ENCODE measurements around the gene DCAF8. TPM values are rescaled to one million over a fixed set of nuclear protein-coding genes. Genes with fewer than 3 reads are reported as not detected.
A peak's percentile ranks its signal among the peaks of the same experiment; 100 is the strongest.

DCAF8 gene
- total RNA-seq, 1 experiment from 2014 or later, result 143 TPM

DNA sequence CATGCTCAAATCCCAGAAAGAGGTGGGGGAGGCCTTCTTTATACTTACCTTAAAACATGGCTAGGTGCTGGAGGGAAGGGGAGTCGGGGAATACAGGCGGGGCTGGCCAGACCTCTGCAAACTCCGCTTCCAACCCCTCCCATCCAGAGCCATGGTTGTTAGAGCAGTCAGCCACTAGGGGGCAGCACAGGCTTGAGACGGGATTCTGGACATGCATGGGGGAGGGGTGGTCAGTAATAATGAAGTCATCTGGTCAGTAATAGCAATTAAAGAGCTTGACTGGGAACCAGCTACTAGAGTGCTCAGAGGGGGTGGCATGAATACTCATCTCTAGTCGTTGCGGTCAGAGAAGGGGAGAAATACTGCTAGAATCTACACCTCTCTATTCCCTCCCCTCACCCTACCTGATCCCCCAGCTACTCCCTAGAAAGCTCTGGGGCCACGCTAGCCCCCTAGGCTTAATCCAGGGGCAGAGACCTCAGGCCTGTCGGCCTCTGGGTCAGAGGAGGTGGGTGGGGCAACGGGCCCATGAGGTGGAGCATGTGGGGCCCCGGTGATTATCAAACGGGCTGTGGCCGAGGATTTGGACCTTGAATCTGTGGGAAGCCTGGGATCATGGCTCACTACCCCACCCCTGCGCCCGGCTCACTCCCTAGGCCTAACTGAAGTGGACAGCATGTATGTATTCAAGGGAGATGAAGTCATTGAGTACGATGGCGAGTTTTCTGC lies 69.1 kb downstream of the DCAF8 start (continued):
- TF ChIP-seq, protein P1, sequence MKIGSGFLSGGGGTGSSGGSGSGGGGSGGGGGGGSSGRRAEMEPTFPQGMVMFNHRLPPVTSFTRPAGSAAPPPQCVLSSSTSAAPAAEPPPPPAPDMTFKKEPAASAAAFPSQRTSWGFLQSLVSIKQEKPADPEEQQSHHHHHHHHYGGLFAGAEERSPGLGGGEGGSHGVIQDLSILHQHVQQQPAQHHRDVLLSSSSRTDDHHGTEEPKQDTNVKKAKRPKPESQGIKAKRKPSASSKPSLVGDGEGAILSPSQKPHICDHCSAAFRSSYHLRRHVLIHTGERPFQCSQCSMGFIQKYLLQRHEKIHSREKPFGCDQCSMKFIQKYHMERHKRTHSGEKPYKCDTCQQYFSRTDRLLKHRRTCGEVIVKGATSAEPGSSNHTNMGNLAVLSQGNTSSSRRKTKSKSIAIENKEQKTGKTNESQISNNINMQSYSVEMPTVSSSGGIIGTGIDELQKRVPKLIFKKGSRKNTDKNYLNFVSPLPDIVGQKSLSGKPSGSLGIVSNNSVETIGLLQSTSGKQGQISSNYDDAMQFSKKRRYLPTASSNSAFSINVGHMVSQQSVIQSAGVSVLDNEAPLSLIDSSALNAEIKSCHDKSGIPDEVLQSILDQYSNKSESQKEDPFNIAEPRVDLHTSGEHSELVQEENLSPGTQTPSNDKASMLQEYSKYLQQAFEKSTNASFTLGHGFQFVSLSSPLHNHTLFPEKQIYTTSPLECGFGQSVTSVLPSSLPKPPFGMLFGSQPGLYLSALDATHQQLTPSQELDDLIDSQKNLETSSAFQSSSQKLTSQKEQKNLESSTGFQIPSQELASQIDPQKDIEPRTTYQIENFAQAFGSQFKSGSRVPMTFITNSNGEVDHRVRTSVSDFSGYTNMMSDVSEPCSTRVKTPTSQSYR (CRISPR knock-in tag; IDR thresholded peaks at IDR 0.05), result peak; percentile 95
- TF ChIP-seq FOXP1 (CRISPR knock-in tag; IDR thresholded peaks at IDR 0.05; ENCODE audit: borderline replicate concordance), result no peak

- DNase-seq (ENCODE audit: low spot score) (no peak), ATAC-seq (no peak)
- H3K27me3 Mint-ChIP-seq (ENCODE audit: low read depth), result no peaks in the 10 kb centered on the region; the same call in 1 of the 2 replicates
- TF ChIP-seq, protein P2, sequence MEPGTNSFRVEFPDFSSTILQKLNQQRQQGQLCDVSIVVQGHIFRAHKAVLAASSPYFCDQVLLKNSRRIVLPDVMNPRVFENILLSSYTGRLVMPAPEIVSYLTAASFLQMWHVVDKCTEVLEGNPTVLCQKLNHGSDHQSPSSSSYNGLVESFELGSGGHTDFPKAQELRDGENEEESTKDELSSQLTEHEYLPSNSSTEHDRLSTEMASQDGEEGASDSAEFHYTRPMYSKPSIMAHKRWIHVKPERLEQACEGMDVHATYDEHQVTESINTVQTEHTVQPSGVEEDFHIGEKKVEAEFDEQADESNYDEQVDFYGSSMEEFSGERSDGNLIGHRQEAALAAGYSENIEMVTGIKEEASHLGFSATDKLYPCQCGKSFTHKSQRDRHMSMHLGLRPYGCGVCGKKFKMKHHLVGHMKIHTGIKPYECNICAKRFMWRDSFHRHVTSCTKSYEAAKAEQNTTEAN (CRISPR knock-in tag; IDR thresholded peaks at IDR 0.05), result no peak
- TF ChIP-seq E2F1 (CRISPR knock-in tag; IDR thresholded peaks at IDR 0.05) (no peak), ZNF121 (CRISPR knock-in tag; IDR thresholded peaks at IDR 0.05) (no peak), CREB1 (CRISPR knock-in tag; IDR thresholded peaks at IDR 0.05) (no peak), PRRX2 (CRISPR knock-in tag; IDR thresholded peaks at IDR 0.05) (no peak), NR3C1 (CRISPR knock-in tag; conservative IDR thresholded peaks at IDR 0.05; ENCODE audit: low read depth) (no peak), CTCF (IDR thresholded peaks at IDR 0.05) (no peak), FOXP1 (CRISPR knock-in tag; IDR thresholded peaks at IDR 0.05; ENCODE audit: borderline replicate concordance) (no peak)
- ChIA-PET POLR2A (interaction anchor here (0.6 kb wide), 1 partner anchor 61 kb away, joined by 6 read pairs; no protein-coding TSS in a partner anchor), CTCF (interaction anchor here (0.5 to 4.3 kb wide), 12 partner anchors 24 to 184 kb away, joined by 3 to 124 read pairs (median 17); no protein-coding TSS in a partner anchor)
- H3K4me1 Mint-ChIP-seq, result peaks cover 16% of the 10 kb centered on the region
- no peak overlapping the region for H3K27ac Mint-ChIP-seq
- no peaks in the 10 kb centered on the region for H3K36me3 Mint-ChIP-seq
- no peak overlapping the region for H3K4me3 Mint-ChIP-seq
- no peaks in the 10 kb centered on the region for H3K9me3 Mint-ChIP-seq
Observed at GRCh38 chr1:160192234-160192633, 70.1 kb downstream of the DCAF8 start.

GRCh38 chr1:160191756-160192155 lies 70.6 kb downstream of the DCAF8 start:
- H3K27ac Mint-ChIP-seq, result no peak overlapping the region
- ChIA-PET CTCF (interaction anchor here (0.8 to 4.3 kb wide), 9 partner anchors 13 to 107 kb away, joined by 3 to 124 read pairs (median 17); partner anchors contain the start of gene PEA15), POLR2A (interaction anchor here (0.6 to 1.3 kb wide), 2 partner anchors 23 to 62 kb away, joined by 4 to 6 read pairs; no protein-coding TSS in a partner anchor)

More at GRCh38 chr1:160191756-160192155, 70.6 kb downstream of the DCAF8 start:
- no peak for ATAC-seq
- H3K4me3 Mint-ChIP-seq, result no peak overlapping the region
- no peaks in the 10 kb centered on the region; the same call in 1 of the 2 replicates for H3K27me3 Mint-ChIP-seq (ENCODE audit: low read depth)
- no peaks in the 10 kb centered on the region for H3K36me3 Mint-ChIP-seq
- DNase-seq (ENCODE audit: low spot score), result no peak
- H3K9me3 Mint-ChIP-seq, result no peaks in the 10 kb centered on the region
- H3K4me1 Mint-ChIP-seq, result peaks cover 19% of the 10 kb centered on the region
- TF ChIP-seq TP53 (CRISPR knock-in tag; IDR thresholded peaks at IDR 0.05) (no peak), HMGA2 (CRISPR knock-in tag; IDR thresholded peaks at IDR 0.05) (no peak), OVOL2 (CRISPR knock-in tag; IDR thresholded peaks at IDR 0.05; ENCODE audit: borderline replicate concordance) (no peak), GABPB1 (CRISPR knock-in tag; IDR thresholded peaks at IDR 0.05) (no peak), STAT6 (CRISPR knock-in tag; conservative IDR thresholded peaks at IDR 0.05; ENCODE audit: low read depth) (no peak), NR1H2 (CRISPR knock-in tag; IDR thresholded peaks at IDR 0.05) (no peak), FOXJ3 (CRISPR knock-in tag; IDR thresholded peaks at IDR 0.05; ENCODE audit: borderline replicate concordance) (no peak)
- TF ChIP-seq, protein P3, sequence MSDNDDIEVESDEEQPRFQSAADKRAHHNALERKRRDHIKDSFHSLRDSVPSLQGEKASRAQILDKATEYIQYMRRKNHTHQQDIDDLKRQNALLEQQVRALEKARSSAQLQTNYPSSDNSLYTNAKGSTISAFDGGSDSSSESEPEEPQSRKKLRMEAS (CRISPR knock-in tag; IDR thresholded peaks at IDR 0.05), result no peak

All from WTC11 (cell line).